Measurements from ENCODE around the gene EBNA1BP2. TPM values are rescaled to one million over a fixed set of nuclear protein-coding genes. Genes with fewer than 3 reads are reported as not detected.

EBNA1BP2 gene
- total and polyA plus RNA-seq, 2 of the 13 experiments (the other 11 are each of a cell fraction or from before 2014, with no cell fraction given): 27.1 to 102 TPM

- TF ChIP-seq, protein P1, sequence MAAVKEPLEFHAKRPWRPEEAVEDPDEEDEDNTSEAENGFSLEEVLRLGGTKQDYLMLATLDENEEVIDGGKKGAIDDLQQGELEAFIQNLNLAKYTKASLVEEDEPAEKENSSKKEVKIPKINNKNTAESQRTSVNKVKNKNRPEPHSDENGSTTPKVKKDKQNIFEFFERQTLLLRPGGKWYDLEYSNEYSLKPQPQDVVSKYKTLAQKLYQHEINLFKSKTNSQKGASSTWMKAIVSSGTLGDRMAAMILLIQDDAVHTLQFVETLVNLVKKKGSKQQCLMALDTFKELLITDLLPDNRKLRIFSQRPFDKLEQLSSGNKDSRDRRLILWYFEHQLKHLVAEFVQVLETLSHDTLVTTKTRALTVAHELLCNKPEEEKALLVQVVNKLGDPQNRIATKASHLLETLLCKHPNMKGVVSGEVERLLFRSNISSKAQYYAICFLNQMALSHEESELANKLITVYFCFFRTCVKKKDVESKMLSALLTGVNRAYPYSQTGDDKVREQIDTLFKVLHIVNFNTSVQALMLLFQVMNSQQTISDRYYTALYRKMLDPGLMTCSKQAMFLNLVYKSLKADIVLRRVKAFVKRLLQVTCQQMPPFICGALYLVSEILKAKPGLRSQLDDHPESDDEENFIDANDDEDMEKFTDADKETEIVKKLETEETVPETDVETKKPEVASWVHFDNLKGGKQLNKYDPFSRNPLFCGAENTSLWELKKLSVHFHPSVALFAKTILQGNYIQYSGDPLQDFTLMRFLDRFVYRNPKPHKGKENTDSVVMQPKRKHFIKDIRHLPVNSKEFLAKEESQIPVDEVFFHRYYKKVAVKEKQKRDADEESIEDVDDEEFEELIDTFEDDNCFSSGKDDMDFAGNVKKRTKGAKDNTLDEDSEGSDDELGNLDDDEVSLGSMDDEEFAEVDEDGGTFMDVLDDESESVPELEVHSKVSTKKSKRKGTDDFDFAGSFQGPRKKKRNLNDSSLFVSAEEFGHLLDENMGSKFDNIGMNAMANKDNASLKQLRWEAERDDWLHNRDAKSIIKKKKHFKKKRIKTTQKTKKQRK (IDR thresholded peaks at IDR 0.05; ENCODE audit: low read length): no peak
- TF ChIP-seq, protein P2, sequence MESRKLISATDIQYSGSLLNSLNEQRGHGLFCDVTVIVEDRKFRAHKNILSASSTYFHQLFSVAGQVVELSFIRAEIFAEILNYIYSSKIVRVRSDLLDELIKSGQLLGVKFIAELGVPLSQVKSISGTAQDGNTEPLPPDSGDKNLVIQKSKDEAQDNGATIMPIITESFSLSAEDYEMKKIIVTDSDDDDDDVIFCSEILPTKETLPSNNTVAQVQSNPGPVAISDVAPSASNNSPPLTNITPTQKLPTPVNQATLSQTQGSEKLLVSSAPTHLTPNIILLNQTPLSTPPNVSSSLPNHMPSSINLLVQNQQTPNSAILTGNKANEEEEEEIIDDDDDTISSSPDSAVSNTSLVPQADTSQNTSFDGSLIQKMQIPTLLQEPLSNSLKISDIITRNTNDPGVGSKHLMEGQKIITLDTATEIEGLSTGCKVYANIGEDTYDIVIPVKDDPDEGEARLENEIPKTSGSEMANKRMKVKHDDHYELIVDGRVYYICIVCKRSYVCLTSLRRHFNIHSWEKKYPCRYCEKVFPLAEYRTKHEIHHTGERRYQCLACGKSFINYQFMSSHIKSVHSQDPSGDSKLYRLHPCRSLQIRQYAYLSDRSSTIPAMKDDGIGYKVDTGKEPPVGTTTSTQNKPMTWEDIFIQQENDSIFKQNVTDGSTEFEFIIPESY (CRISPR knock-in tag; IDR thresholded peaks at IDR 0.05): peak; percentile 50; the same call in 1 of the 2 replicates
- no peak for TF ChIP-seq ZNF260 (CRISPR knock-in tag; IDR thresholded peaks at IDR 0.05; ENCODE audit: borderline replicate concordance, low read depth)
- TF ChIP-seq, protein P3, sequence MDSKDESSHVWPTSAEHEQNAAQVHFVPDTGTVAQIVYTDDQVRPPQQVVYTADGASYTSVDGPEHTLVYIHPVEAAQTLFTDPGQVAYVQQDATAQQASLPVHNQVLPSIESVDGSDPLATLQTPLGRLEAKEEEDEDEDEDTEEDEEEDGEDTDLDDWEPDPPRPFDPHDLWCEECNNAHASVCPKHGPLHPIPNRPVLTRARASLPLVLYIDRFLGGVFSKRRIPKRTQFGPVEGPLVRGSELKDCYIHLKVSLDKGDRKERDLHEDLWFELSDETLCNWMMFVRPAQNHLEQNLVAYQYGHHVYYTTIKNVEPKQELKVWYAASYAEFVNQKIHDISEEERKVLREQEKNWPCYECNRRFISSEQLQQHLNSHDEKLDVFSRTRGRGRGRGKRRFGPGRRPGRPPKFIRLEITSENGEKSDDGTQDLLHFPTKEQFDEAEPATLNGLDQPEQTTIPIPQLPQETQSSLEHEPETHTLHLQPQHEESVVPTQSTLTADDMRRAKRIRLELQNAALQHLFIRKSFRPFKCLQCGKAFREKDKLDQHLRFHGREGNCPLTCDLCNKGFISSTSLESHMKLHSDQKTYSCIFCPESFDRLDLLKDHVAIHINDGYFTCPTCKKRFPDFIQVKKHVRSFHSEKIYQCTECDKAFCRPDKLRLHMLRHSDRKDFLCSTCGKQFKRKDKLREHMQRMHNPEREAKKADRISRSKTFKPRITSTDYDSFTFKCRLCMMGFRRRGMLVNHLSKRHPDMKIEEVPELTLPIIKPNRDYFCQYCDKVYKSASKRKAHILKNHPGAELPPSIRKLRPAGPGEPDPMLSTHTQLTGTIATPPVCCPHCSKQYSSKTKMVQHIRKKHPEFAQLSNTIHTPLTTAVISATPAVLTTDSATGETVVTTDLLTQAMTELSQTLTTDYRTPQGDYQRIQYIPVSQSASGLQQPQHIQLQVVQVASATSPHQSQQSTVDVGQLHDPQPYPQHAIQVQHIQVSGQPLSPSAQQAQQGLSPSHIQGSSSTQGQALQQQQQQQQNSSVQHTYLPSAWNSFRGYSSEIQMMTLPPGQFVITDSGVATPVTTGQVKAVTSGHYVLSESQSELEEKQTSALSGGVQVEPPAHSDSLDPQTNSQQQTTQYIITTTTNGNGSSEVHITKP (CRISPR knock-in tag; IDR thresholded peaks at IDR 0.05; ENCODE audit: low read depth): peak; percentile 83
- no peak for TF ChIP-seq KDM5B (CRISPR knock-in tag; IDR thresholded peaks at IDR 0.05; ENCODE audit: borderline replicate concordance)
- TF ChIP-seq, protein P4, sequence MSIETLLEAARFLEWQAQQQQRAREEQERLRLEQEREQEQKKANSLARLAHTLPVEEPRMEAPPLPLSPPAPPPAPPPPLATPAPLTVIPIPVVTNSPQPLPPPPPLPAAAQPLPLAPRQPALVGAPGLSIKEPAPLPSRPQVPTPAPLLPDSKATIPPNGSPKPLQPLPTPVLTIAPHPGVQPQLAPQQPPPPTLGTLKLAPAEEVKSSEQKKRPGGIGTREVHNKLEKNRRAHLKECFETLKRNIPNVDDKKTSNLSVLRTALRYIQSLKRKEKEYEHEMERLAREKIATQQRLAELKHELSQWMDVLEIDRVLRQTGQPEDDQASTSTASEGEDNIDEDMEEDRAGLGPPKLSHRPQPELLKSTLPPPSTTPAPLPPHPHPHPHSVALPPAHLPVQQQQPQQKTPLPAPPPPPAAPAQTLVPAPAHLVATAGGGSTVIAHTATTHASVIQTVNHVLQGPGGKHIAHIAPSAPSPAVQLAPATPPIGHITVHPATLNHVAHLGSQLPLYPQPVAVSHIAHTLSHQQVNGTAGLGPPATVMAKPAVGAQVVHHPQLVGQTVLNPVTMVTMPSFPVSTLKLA (IDR thresholded peaks at IDR 0.05): no peak
- TF ChIP-seq, protein P5, sequence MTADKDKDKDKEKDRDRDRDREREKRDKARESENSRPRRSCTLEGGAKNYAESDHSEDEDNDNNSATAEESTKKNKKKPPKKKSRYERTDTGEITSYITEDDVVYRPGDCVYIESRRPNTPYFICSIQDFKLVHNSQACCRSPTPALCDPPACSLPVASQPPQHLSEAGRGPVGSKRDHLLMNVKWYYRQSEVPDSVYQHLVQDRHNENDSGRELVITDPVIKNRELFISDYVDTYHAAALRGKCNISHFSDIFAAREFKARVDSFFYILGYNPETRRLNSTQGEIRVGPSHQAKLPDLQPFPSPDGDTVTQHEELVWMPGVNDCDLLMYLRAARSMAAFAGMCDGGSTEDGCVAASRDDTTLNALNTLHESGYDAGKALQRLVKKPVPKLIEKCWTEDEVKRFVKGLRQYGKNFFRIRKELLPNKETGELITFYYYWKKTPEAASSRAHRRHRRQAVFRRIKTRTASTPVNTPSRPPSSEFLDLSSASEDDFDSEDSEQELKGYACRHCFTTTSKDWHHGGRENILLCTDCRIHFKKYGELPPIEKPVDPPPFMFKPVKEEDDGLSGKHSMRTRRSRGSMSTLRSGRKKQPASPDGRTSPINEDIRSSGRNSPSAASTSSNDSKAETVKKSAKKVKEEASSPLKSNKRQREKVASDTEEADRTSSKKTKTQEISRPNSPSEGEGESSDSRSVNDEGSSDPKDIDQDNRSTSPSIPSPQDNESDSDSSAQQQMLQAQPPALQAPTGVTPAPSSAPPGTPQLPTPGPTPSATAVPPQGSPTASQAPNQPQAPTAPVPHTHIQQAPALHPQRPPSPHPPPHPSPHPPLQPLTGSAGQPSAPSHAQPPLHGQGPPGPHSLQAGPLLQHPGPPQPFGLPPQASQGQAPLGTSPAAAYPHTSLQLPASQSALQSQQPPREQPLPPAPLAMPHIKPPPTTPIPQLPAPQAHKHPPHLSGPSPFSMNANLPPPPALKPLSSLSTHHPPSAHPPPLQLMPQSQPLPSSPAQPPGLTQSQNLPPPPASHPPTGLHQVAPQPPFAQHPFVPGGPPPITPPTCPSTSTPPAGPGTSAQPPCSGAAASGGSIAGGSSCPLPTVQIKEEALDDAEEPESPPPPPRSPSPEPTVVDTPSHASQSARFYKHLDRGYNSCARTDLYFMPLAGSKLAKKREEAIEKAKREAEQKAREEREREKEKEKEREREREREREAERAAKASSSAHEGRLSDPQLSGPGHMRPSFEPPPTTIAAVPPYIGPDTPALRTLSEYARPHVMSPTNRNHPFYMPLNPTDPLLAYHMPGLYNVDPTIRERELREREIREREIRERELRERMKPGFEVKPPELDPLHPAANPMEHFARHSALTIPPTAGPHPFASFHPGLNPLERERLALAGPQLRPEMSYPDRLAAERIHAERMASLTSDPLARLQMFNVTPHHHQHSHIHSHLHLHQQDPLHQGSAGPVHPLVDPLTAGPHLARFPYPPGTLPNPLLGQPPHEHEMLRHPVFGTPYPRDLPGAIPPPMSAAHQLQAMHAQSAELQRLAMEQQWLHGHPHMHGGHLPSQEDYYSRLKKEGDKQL (CRISPR knock-in tag; IDR thresholded peaks at IDR 0.05; ENCODE audit: low read depth): no peak
- no peak for TF ChIP-seq ARNTL (CRISPR knock-in tag; IDR thresholded peaks at IDR 0.05)
- TF ChIP-seq KDM2A (CRISPR knock-in tag; IDR thresholded peaks at IDR 0.05; ENCODE audit: borderline replicate concordance, low read depth): no peak
- TF ChIP-seq HMG20A (CRISPR knock-in tag; IDR thresholded peaks at IDR 0.05; ENCODE audit: borderline replicate concordance): no peak
- TF ChIP-seq HNRNPUL1 (IDR thresholded peaks at IDR 0.05; ENCODE audit: low read depth, low read length): no peak
- no peak for TF ChIP-seq AGO2 (optimal IDR thresholded peaks at IDR 0.05; ENCODE audit: low read depth, low read length)
- TF ChIP-seq RARA (CRISPR knock-in tag; IDR thresholded peaks at IDR 0.05): no peak
Measured at GRCh38 chr1:43143441-43143888, 28.6 kb downstream of the EBNA1BP2 start (continued).
